Activated naive CD8-positive, alpha-beta T cell (primary cell): ENCODE results near the gene PELI3.
A peak's percentile ranks its signal among the peaks of the same experiment; 100 is the strongest.

Experiments used
- H3K27ac Mint-ChIP-seq: one replicate; pipeline ENCODE4 v1.8.0; 2021; ENCODE audit warnings: mixed read lengths
- H3K27me3 Mint-ChIP-seq: one replicate; pipeline ENCODE4 v1.8.0; 2021; ENCODE audit warnings: mixed read lengths
- H3K36me3 Mint-ChIP-seq: one replicate; pipeline ENCODE4 v1.8.0; 2021; ENCODE audit warnings: mixed read lengths
- H3K4me1 Mint-ChIP-seq: one replicate; pipeline ENCODE4 v1.8.0; 2021; ENCODE audit warnings: low read depth, mixed read lengths
- H3K4me3 Mint-ChIP-seq: one replicate; pipeline ENCODE4 v1.8.0; 2021; ENCODE audit warnings: mild to moderate bottlenecking, mixed read lengths
- H3K9me3 Mint-ChIP-seq: one replicate; pipeline ENCODE4 v1.8.0; 2021; ENCODE audit warnings: low read depth, mixed read lengths

The PELI3 gene

GRCh38 chr11:66476173-66476840, 9.6 kb downstream of the PELI3 start:
- no peaks in the 10 kb centered on the region for H3K9me3 Mint-ChIP-seq
- no peaks in the 10 kb centered on the region for H3K36me3 Mint-ChIP-seq
- H3K4me1 Mint-ChIP-seq, result peaks cover 10% of the 10 kb centered on the region
- no peak overlapping the region for H3K27ac Mint-ChIP-seq
- H3K27me3 Mint-ChIP-seq, result no peaks in the 10 kb centered on the region
- H3K4me3 Mint-ChIP-seq, result no peak overlapping the region

- Mint-ChIP-seq H3K27ac (no peak overlapping the region), H3K36me3 (no peaks in the 10 kb centered on the region), H3K27me3 (no peaks in the 10 kb centered on the region), H3K4me3 (no peak overlapping the region), H3K4me1 (peaks cover 10% of the 10 kb centered on the region), H3K9me3 (no peaks in the 10 kb centered on the region)
Observed at GRCh38 chr11:66476841-66477251, 10.1 kb downstream of the PELI3 start.

- Mint-ChIP-seq H3K27me3 (no peaks in the 10 kb centered on the region), H3K4me1 (peaks cover 13% of the 10 kb centered on the region), H3K27ac (no peak overlapping the region), H3K36me3 (no peaks in the 10 kb centered on the region), H3K9me3 (no peaks in the 10 kb centered on the region), H3K4me3 (no peak overlapping the region)
Observed at GRCh38 chr11:66477263-66478201, 10.8 kb downstream of the PELI3 start.

GRCh38 chr11:66478729-66479393, 12.2 kb downstream of the PELI3 start:
- Mint-ChIP-seq H3K4me3 (peak overlapping the region; percentile 89), H3K27ac (no peak overlapping the region), H3K36me3 (no peaks in the 10 kb centered on the region), H3K4me1 (peaks cover 19% of the 10 kb centered on the region), H3K27me3 (no peaks in the 10 kb centered on the region), H3K9me3 (no peaks in the 10 kb centered on the region)

DNA sequence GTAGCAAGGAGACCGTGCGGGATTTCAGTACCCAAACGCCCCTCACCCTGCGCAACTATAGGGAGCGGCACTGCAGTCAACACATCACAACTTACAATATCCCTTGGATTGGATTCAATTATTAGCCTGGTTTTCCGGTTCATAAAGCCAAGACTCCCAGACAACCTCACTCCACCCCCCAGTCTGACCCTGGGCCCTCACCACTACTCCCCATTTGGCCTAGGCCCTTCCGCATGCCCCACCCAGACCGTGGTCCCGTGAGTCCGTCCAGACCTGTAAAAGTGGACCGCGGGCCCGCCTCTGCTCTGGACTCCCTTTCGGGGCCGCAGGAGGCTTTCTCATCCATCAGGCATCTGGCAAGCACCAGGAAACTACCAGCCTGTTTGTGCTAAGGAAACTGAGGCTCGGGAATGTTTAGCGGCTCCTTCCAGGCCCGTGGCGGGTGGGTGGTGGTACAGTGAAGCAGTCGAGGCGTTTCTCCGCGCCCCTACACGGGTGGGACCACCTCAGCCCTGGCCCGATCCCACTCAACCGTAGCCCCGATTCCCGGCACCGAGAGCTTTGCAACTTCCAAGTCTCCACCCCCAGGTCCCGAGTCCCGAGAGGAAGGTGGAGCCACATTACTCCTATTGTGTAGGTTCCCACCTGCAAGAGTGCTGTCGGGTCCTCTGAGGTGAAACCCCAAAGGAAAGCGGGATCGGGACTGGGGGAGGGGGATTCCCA, 12.8 kb downstream of the PELI3 start:
- Mint-ChIP-seq H3K27ac (no peak overlapping the region), H3K36me3 (no peaks in the 10 kb centered on the region), H3K4me1 (peaks cover 19% of the 10 kb centered on the region), H3K4me3 (peak overlapping the region; percentile 89), H3K9me3 (no peaks in the 10 kb centered on the region), H3K27me3 (no peaks in the 10 kb centered on the region)

GRCh38 chr11:66480117-66480938, 13.6 kb downstream of the PELI3 start, which contains the start of gene DPP3:
Gene DPP3, plus strand, starts transcription at chr11:66480434. Its CDS starts 1,767 bp downstream, at chr11:66482201.
- Mint-ChIP-seq H3K27ac (peak within 1 kb of the TSS; percentile 85), H3K27me3 (no peaks in the 10 kb centered on the region), H3K9me3 (no peaks in the 10 kb centered on the region), H3K4me1 (peaks cover 19% of the 10 kb centered on the region), H3K36me3 (no peaks in the 10 kb centered on the region), H3K4me3 (peak within 1 kb of the TSS; percentile 89)

GRCh38 chr11:66484806-66485380, 18.2 kb downstream of the PELI3 start:
- peaks cover 13% of the 10 kb centered on the region for H3K4me1 Mint-ChIP-seq
- H3K27ac Mint-ChIP-seq, result no peak overlapping the region
- no peaks in the 10 kb centered on the region for H3K36me3 Mint-ChIP-seq

DNA sequence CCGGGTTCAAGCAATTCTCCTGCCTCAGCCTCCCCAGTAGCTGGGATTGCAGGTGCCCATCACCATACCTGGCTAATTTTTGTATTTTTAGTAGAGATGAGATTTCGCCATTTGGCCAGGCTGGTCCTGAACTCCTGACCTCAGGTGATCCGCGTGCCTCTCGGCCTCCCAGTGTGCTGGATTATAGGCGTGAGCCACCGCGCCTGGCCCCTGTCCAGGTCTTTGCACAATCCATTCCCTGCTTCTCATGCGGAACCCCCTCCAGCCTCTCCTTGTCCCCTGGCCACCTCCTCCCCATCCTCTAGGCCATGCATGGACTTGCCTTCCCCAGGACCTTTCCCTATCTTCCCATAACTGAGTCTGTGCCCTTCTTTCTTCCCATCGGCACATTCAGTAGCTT, 22.3 kb downstream of the PELI3 start:
- no peak overlapping the region for H3K4me3 Mint-ChIP-seq
- H3K4me1 Mint-ChIP-seq, result no peaks in the 10 kb centered on the region
- H3K27me3 Mint-ChIP-seq, result no peaks in the 10 kb centered on the region
- H3K36me3 Mint-ChIP-seq, result peaks cover 3% of the 10 kb centered on the region
- H3K27ac Mint-ChIP-seq, result no peak overlapping the region
- no peaks in the 10 kb centered on the region for H3K9me3 Mint-ChIP-seq

More at GRCh38 chr11:66484806-66485380, 18.2 kb downstream of the PELI3 start:
- H3K9me3 Mint-ChIP-seq, result no peaks in the 10 kb centered on the region
- no peak overlapping the region for H3K4me3 Mint-ChIP-seq
- H3K27me3 Mint-ChIP-seq, result no peaks in the 10 kb centered on the region

DNA sequence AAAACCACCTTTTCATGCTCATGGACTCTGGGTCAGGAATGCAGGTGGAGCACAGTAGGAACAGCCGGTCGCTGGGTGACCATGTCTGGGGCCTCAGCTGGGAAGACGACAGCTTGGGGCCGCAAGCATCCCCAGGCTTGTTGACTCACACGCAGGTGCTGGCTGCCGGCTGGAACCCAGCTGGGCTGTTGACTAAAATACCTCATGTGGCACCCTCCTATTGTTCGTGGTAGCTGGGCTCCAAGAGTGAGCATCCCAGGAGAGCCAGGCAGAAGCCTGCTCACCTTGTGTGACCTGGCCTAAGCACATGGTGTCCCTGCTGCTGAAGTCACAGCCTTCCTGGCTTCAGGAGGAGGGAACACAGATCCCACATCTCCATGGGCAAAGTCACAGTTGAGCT, 22.9 kb downstream of the PELI3 start:
- H3K27ac Mint-ChIP-seq, result no peak overlapping the region
- H3K27me3 Mint-ChIP-seq, result no peaks in the 10 kb centered on the region
- H3K4me3 Mint-ChIP-seq, result no peak overlapping the region
- H3K9me3 Mint-ChIP-seq, result no peaks in the 10 kb centered on the region
- no peaks in the 10 kb centered on the region for H3K4me1 Mint-ChIP-seq
- H3K36me3 Mint-ChIP-seq, result peaks cover 3% of the 10 kb centered on the region

- H3K4me3 Mint-ChIP-seq, result no peak overlapping the region
- no peak overlapping the region for H3K27ac Mint-ChIP-seq
- H3K9me3 Mint-ChIP-seq, result no peaks in the 10 kb centered on the region
- H3K36me3 Mint-ChIP-seq, result peaks cover 3% of the 10 kb centered on the region
- no peaks in the 10 kb centered on the region for H3K27me3 Mint-ChIP-seq
- no peaks in the 10 kb centered on the region for H3K4me1 Mint-ChIP-seq
Observed at GRCh38 chr11:66491315-66491935, 24.7 kb downstream of the PELI3 start.

DNA sequence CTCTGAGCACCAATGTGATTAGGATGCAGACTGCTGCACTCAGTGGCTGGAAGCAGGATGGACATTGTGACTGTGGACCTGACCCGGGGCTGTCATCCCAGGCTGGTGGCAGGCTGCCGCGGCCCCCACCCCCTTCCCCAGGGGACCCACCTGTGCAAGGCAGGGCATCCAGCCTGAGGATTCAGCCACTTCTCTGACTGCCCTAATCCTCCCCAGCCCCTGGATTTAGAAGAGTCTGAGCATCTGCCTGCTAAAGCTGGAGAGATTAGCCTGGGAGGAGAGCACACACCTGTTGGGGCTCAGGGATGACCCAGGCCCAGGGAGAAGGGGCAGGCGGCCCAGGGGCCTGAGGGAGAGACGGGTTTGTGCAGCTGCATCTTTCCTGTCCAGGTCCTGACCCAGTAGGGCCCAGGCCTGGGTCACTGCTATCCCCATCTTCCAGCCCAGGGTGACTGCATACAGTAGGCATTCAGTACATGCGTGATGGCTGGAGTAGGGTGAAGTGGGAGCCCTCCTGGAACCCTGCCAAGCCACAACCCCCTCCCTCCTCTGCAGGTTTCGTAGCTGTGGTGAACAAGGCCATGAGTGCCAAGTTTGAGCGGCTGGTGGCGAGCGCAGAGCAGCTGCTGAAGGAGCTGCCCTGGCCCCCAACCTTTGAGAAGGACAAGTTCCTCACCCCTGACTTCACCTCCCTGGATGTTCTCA, 25.6 kb downstream of the PELI3 start:
- Mint-ChIP-seq H3K27ac (no peak overlapping the region), H3K4me3 (no peak overlapping the region), H3K4me1 (no peaks in the 10 kb centered on the region), H3K36me3 (peaks cover 3% of the 10 kb centered on the region), H3K27me3 (no peaks in the 10 kb centered on the region), H3K9me3 (no peaks in the 10 kb centered on the region)

DNA sequence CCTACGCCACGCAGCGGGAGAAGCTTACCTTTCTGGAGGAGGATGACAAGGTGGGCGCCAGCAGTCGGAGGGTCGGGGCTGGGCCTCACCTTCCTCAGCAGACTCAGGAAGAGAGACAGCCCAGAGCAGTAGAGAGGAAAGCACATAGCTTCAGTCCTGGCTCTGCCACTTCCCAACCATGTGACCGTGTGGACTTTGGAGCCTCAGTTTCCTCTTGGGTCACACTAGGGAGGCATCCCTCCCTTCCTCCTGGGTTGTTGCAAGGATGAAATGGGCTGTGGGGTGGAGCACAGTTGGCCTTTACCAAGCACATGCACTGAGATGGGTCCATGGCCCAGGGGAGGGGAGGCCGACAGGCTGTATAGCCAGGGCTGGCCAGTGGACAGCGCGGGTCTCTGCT, 26.4 kb downstream of the PELI3 start:
- H3K9me3 Mint-ChIP-seq, result no peaks in the 10 kb centered on the region
- peaks cover 3% of the 10 kb centered on the region for H3K36me3 Mint-ChIP-seq
- H3K4me1 Mint-ChIP-seq, result no peaks in the 10 kb centered on the region
- no peak overlapping the region for H3K4me3 Mint-ChIP-seq
- H3K27me3 Mint-ChIP-seq, result no peaks in the 10 kb centered on the region
- H3K27ac Mint-ChIP-seq, result no peak overlapping the region

DNA sequence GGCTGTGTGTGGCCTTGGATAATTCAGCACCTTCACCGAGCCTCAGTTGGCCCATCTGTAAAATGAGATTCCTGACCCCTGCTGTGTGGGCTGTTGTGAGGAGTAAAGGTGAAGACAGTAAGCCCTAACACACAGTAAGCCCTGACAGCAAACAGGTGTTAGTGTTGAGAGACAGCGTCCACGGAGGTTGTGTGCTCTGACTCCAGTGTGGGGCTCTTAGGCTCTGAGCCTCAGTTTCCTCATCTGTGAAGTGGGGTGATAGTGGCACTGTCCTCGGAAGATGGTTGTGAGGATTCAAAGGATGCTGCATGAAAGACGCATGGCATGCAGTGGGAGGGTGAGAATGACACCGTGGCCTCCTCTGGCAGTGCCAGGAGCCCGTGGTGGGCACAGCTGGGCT, 27.8 kb downstream of the PELI3 start:
- no peak overlapping the region for H3K27ac Mint-ChIP-seq
- H3K4me3 Mint-ChIP-seq, result no peak overlapping the region
- H3K9me3 Mint-ChIP-seq, result no peaks in the 10 kb centered on the region

More for the DNA sequence above, 27.8 kb downstream of the PELI3 start:
- no peaks in the 10 kb centered on the region for H3K27me3 Mint-ChIP-seq
- peaks cover 3% of the 10 kb centered on the region for H3K36me3 Mint-ChIP-seq
- no peaks in the 10 kb centered on the region for H3K4me1 Mint-ChIP-seq
